ENCODE measurements around the gene HIP1. TPM values are rescaled to one million over a fixed set of nuclear protein-coding genes. Genes with fewer than 3 reads are reported as not detected.

HIP1 gene
- total RNA-seq, 1 experiment from 2014 or later = 32.0 TPM

DNA sequence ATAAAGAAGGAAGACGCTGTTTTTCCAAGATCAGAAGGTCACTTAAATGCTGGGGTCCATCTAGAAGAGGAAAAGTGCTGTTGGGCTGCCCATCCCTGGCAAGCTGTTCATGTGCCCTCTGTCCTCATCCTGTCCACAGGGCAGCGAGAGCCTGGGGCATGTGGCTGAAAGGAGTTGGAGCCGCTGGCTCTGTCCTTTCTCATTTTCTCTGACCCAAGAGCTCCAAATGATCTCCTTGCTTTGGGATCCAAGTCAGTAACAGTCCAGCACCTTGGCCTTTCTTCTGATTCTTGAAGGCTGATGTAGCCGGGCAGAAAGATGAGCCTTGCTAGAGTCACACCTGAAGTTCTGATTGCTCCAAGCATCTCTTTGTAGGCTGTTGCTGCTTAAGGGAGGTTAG, 202.2 kb downstream of the HIP1 start:
- no peaks in the 10 kb centered on the region; the same call in 1 of the 2 replicates for H3K36me3 ChIP-seq (ENCODE audit: low read depth)
- no peak for DNase-seq
- no peaks in the 10 kb centered on the region for H3K27me3 ChIP-seq (ENCODE audit: insufficient read depth, low read depth)
- intact Hi-C loops (cut with micrococcal nuclease; ENCODE audit: unreplicated experiment) = loop anchor here (10.0 kb wide), 1 partner anchor 198 kb away; the partner anchor contains the start of gene HIP1
- H3K4me3 ChIP-seq = no peak overlapping the region
- H4K20me1 ChIP-seq (ENCODE audit: insufficient read depth) = no peaks in the 10 kb centered on the region
- H3K9me3 ChIP-seq (ENCODE audit: insufficient read depth, low read depth) = no peaks in the 10 kb centered on the region
- no TSS peak for BruUV-seq (replicated peaks)
- no peak overlapping the region for H3K27ac ChIP-seq
- H3K4me1 ChIP-seq (replicated peaks; ENCODE audit: insufficient read depth) = peaks cover 22% of the 10 kb centered on the region
- no peak overlapping the region for H3K4me2 ChIP-seq
- POLR2A ChIA-PET (ENCODE audit: unreplicated experiment) = no interaction called here
- CTCF ChIA-PET = no interaction called here
- no peak overlapping the region for H2AFZ ChIP-seq
- TF ChIP-seq CTCF (conservative IDR thresholded peaks at IDR 0.05) (no peak), EZH2 (IDR thresholded peaks at IDR 0.05; ENCODE audit: low read depth) (no peak)
- no peaks in the 10 kb centered on the region for H3K9me2 ChIP-seq (ENCODE audit: insufficient read depth)
- no peaks in the 10 kb centered on the region for H3K79me2 ChIP-seq (ENCODE audit: low read depth)
- peaks cover 35% of the 10 kb centered on the region for H3F3A ChIP-seq (ENCODE audit: insufficient read depth, low read depth)

DNA sequence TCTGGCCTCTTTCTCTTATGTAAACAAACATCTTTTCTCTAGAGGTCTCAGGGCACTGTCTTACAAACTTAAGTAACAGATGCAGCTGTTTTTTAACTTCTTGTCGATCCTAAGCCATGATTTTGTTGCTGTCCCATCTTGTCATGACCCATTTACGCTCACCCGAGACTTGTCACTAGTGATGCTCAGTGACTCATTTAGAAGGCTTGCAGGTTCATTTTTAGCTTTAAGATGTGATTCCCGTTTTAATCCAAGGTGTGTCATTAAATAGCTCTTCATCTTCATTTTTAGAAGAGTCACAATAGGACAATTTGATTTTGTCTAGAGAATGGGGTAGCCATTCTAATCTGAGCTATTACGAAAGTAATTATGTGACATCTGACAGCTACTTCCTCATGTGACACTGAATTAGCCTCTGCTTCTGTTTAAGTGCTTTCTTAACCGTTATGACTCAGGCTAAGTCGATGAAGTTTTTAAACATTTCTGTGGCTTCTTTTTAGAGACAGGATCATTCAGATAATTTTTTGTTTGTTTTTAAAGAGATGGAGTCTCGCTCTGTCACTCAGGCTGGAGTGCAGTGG, 203.9 kb downstream of the HIP1 start:
- H4K20me1 ChIP-seq (ENCODE audit: insufficient read depth) = no peaks in the 10 kb centered on the region
- no peaks in the 10 kb centered on the region; the same call in 1 of the 2 replicates for H3K36me3 ChIP-seq (ENCODE audit: low read depth)
- POLR2A ChIA-PET (ENCODE audit: unreplicated experiment) = no interaction called here
- H3K4me2 ChIP-seq = 0 out of 2 replicates have a peak overlapping the region, but pooled peaks have one; percentile 3
- peaks cover 34% of the 10 kb centered on the region for H3K4me1 ChIP-seq (replicated peaks; ENCODE audit: insufficient read depth)
- CTCF ChIA-PET = interaction anchor here (0.6 kb wide), 1 partner anchor 379 kb away, joined by 3 read pairs; no protein-coding TSS in a partner anchor
- intact Hi-C loops (cut with micrococcal nuclease; ENCODE audit: unreplicated experiment) = loop anchor here (5.0 to 10.0 kb wide), 2 partner anchors 102 to 200 kb away; partner anchors contain the start of gene HIP1
- no peaks in the 10 kb centered on the region for H3K9me3 ChIP-seq (ENCODE audit: insufficient read depth, low read depth)
- no peaks in the 10 kb centered on the region for H3K79me2 ChIP-seq (ENCODE audit: low read depth)
- TF ChIP-seq CTCF (conservative IDR thresholded peaks at IDR 0.05) (no peak), EZH2 (IDR thresholded peaks at IDR 0.05; ENCODE audit: low read depth) (no peak)
- H2AFZ ChIP-seq = no peak overlapping the region
- H3K27me3 ChIP-seq (ENCODE audit: insufficient read depth, low read depth) = no peaks in the 10 kb centered on the region
- H3K4me3 ChIP-seq = no peak overlapping the region
- peaks cover 50% of the 10 kb centered on the region for H3F3A ChIP-seq (ENCODE audit: insufficient read depth, low read depth)
- BruUV-seq (replicated peaks) = no TSS peak
- H3K27ac ChIP-seq = 0 out of 2 replicates have a peak overlapping the region, but pooled peaks have one; percentile 19
- H3K9me2 ChIP-seq (ENCODE audit: insufficient read depth) = no peaks in the 10 kb centered on the region
- peak in 1 of 2 experiments; percentile 74 for DNase-seq

DNA sequence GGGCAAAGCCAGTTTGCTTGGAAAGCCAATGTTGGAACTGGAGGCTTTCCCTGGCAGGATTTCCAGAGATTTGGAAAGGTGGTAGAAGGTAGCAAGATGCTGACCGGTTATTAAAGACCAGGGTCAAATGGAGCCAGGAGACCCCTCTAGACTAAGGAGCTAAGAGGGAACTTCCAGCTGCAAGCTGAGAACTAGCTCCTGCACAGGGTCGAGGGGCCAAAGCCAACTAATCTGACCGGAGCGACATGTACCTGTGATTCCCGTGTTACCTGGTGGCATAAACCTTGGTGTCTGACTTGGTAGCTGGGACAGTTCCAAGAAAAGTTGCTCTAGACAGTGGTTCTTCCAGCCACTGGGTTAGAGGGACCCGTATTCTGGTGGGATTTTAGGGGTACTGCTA, 204.8 kb downstream of the HIP1 start:
- intact Hi-C loops (cut with micrococcal nuclease; ENCODE audit: unreplicated experiment) = loop anchor here (5.0 to 10.0 kb wide), 2 partner anchors 103 to 201 kb away; partner anchors contain the start of gene HIP1
- Histone ChIP-seq H3K9me3 (ENCODE audit: insufficient read depth, low read depth) (no peaks in the 10 kb centered on the region), H3K4me2 (no peak overlapping the region), H3K4me1 (replicated peaks; ENCODE audit: insufficient read depth) (peaks cover 34% of the 10 kb centered on the region), H3K36me3 (ENCODE audit: low read depth) (no peaks in the 10 kb centered on the region; the same call in 1 of the 2 replicates), H3K9me2 (ENCODE audit: insufficient read depth) (no peaks in the 10 kb centered on the region), H2AFZ (no peak overlapping the region), H3K27me3 (ENCODE audit: insufficient read depth, low read depth) (no peaks in the 10 kb centered on the region), H3K27ac (no peak overlapping the region), H3K4me3 (no peak overlapping the region), H3K79me2 (ENCODE audit: low read depth) (no peaks in the 10 kb centered on the region), H3F3A (ENCODE audit: insufficient read depth, low read depth) (peaks cover 50% of the 10 kb centered on the region), H4K20me1 (ENCODE audit: insufficient read depth) (no peaks in the 10 kb centered on the region)
- no TSS peak for BruUV-seq (replicated peaks)
- CTCF ChIA-PET = interaction anchor here (0.6 kb wide), 1 partner anchor 380 kb away, joined by 3 read pairs; no protein-coding TSS in a partner anchor
- POLR2A ChIA-PET (ENCODE audit: unreplicated experiment) = no interaction called here
- TF ChIP-seq CTCF (conservative IDR thresholded peaks at IDR 0.05) (no peak), EZH2 (IDR thresholded peaks at IDR 0.05; ENCODE audit: low read depth) (no peak)
- DNase-seq = no peak

All from PC-9 (cell line).